Measurements from ENCODE around the gene TTC1. TPM values are rescaled to one million over a fixed set of nuclear protein-coding genes. Genes with fewer than 3 reads are reported as not detected.
"Not testable (repeated sequence)": the region's sequence is repeated elsewhere in the genome, so short reads cannot be mapped to it uniquely, and the experiment has no call there.

The TTC1 gene
- total RNA-seq, 1 donor from 2014 or later, result 50.3 TPM

- TF ChIP-seq CTCF (conservative IDR thresholded peaks at IDR 0.05; ENCODE audit: low read depth, low read length), result no peak
- no peak for DNase-seq (ENCODE audit: low read depth)
- H3K4me3 ChIP-seq (ENCODE audit: low read depth, low read length), result no peak overlapping the region
These were observed 45.1 kb downstream of the TTC1 start for GRCh38 chr5:160054047-160054446.

- TF ChIP-seq CTCF (conservative IDR thresholded peaks at IDR 0.05; ENCODE audit: low read depth, low read length), result no peak
- DNase-seq (ENCODE audit: low read depth), result no peak
- H3K4me3 ChIP-seq (ENCODE audit: low read depth, low read length), result no peak overlapping the region
These were observed 45.9 kb downstream of the TTC1 start for GRCh38 chr5:160054831-160055230.

- TF ChIP-seq CTCF (conservative IDR thresholded peaks at IDR 0.05; ENCODE audit: low read depth, low read length), result no peak
- no peak for DNase-seq (ENCODE audit: low read depth)
These were observed 48.3 kb downstream of the TTC1 start for GRCh38 chr5:160057256-160057655.

GRCh38 chr5:160060001-160060400, 51.1 kb downstream of the TTC1 start:
- no peak overlapping the region for H3K4me3 ChIP-seq (ENCODE audit: low read depth, low read length)
- TF ChIP-seq CTCF (conservative IDR thresholded peaks at IDR 0.05; ENCODE audit: low read depth, low read length), result no peak
- no peak for DNase-seq (ENCODE audit: low read depth)

More at GRCh38 chr5:160057256-160057655, 48.3 kb downstream of the TTC1 start:
- no peak overlapping the region for H3K4me3 ChIP-seq (ENCODE audit: low read depth, low read length)

GRCh38 chr5:160061770-160062169, 52.8 kb downstream of the TTC1 start:
- no peak for DNase-seq (ENCODE audit: low read depth)
- no peak overlapping the region for H3K4me3 ChIP-seq (ENCODE audit: low read depth, low read length)
- no peak for TF ChIP-seq CTCF (conservative IDR thresholded peaks at IDR 0.05; ENCODE audit: low read depth, low read length)

GRCh38 chr5:160064417-160064810, 55.5 kb downstream of the TTC1 start:
- no peak for TF ChIP-seq CTCF (conservative IDR thresholded peaks at IDR 0.05; ENCODE audit: low read depth, low read length)
- no peak overlapping the region for H3K4me3 ChIP-seq (ENCODE audit: low read depth, low read length)
- no peak for DNase-seq (ENCODE audit: low read depth)

- no peak overlapping the region for H3K4me3 ChIP-seq (ENCODE audit: low read depth, low read length)
- no peak for DNase-seq (ENCODE audit: low read depth)
- TF ChIP-seq CTCF (conservative IDR thresholded peaks at IDR 0.05; ENCODE audit: low read depth, low read length), result no peak
These were observed 56.2 kb downstream of the TTC1 start for GRCh38 chr5:160064995-160065614.

GRCh38 chr5:160069120-160069519, 60.2 kb downstream of the TTC1 start:
- not testable (repeated sequence) for DNase-seq (ENCODE audit: low read depth); H3K4me3 ChIP-seq (ENCODE audit: low read depth, low read length)
